GM12891 (cell line): Measurements from ENCODE around the gene RASSF8.

Experiments
- PAX5 ChIP-seq: IDR thresholded peaks from 2 replicates; pipeline ENCODE4 v1.6.1; 2011; ENCODE audit warnings: low read length, moderate library complexity, mild to moderate bottlenecking; ENCODE audit not compliant: insufficient read depth, severe bottlenecking
- POLR2AphosphoS5 ChIP-seq: IDR thresholded peaks from 2 replicates; pipeline ENCODE4 v1.6.1; 2011; ENCODE audit warnings: low read depth, low read length, control low read depth

GRCh38 chr12:26069796-26070195 lies 111.3 kb downstream of the RASSF8 start:
- TF ChIP-seq PAX5 (no peak), POLR2AphosphoS5 (no peak)
